Common myeloid progenitor, CD34-positive (primary cell): ENCODE measurements around the gene ABCA3.

Experiments
- CTCF ChIA-PET: fragments of 350-600 bp; sonication (Branson Sonifier 250); formaldehyde crosslinking; loops from one replicate; lab custom pipeline; 2021; ENCODE audit warnings: antibody characterized with exemption; lab: Charles Lee
- POLR2A ChIA-PET: fragments of 350-600 bp; sonication (Branson Sonifier 250); formaldehyde crosslinking; loops from one replicate; lab custom pipeline; 2021; ENCODE audit warnings: antibody characterized with exemption; lab: Charles Lee
- DNase-seq, 3 donors: peaks; one replicate each; pipeline versions ENCODE4 v3.0.0 to v3.0.0-alpha.2; 2013
- H3K27ac ChIP-seq, 2 experiments: 1 replicate in 1 of 2; 2 replicates in 1 of 2; pipeline ENCODE4 v1.7.0; 2013; ENCODE audit warnings: inconsistent platforms in 2 of 2, low read length in 2 of 2, mild to moderate bottlenecking in 2 of 2, low read depth in 1 of 2, moderate library complexity in 1 of 2; ENCODE audit not compliant: severe bottlenecking in 2 of 2, insufficient read depth in 1 of 2, poor library complexity in 1 of 2
- H3K27me3 ChIP-seq, 5 experiments: replicated peaks in 2 of 5; 1 replicate in 3 of 5; 2 replicates in 2 of 5; pipeline versions ENCODE4 v1.6.1 to v1.7.0; 2013; ENCODE audit warnings: low read length in 4 of 5, mild to moderate bottlenecking in 2 of 5, moderate library complexity in 2 of 5, inconsistent platforms in 1 of 5; ENCODE audit not compliant: insufficient read depth in 5 of 5, control insufficient read depth in 4 of 5
- H3K36me3 ChIP-seq, 4 experiments: 1 replicate in 2 of 4; 2 replicates in 2 of 4; pipeline versions ENCODE4 v1.6.1 to v1.7.0; 2013; ENCODE audit warnings: low read length in 3 of 4, control low read depth in 1 of 4, mild to moderate bottlenecking in 1 of 4; ENCODE audit not compliant: control insufficient read depth in 4 of 4, insufficient read depth in 4 of 4
- H3K4me1 ChIP-seq, 4 experiments: 1 replicate in 3 of 4; 2 replicates in 1 of 4; pipeline versions ENCODE4 v1.6.1 to v1.7.1; 2013; ENCODE audit warnings: low read length in 3 of 4, mild to moderate bottlenecking in 3 of 4, control low read depth in 1 of 4, inconsistent platforms in 1 of 4, moderate library complexity in 1 of 4; ENCODE audit not compliant: control insufficient read depth in 4 of 4, insufficient read depth in 4 of 4; ENCODE audit errors: control extremely low read depth in 1 of 4
- H3K4me3 ChIP-seq, 7 experiments: 1 replicate in 4 of 7; 2 replicates in 3 of 7; pipeline versions ENCODE4 v1.5.1 to v1.7.0; 2013; ENCODE audit warnings: mild to moderate bottlenecking in 7 of 7, low read length in 6 of 7, moderate library complexity in 6 of 7, inconsistent platforms in 2 of 7, low read depth in 2 of 7, control low read depth in 1 of 7; ENCODE audit not compliant: insufficient read depth in 4 of 7, control insufficient read depth in 1 of 7; ENCODE audit errors: extremely low read depth in 1 of 7
- H3K9me3 ChIP-seq, 5 experiments: 1 replicate in 4 of 5; 2 replicates in 1 of 5; pipeline versions ENCODE4 v1.6.1 to v1.7.1; 2013; ENCODE audit warnings: low read length in 4 of 5, mild to moderate bottlenecking in 2 of 5, inconsistent platforms in 1 of 5, low read depth in 1 of 5, moderate library complexity in 1 of 5; ENCODE audit not compliant: control insufficient read depth in 4 of 5, insufficient read depth in 2 of 5; ENCODE audit errors: control extremely low read depth in 1 of 5
- WGBS: methylation state at CpG from one replicate; pipeline ENCODE4 v1.1.5; 2013; ENCODE audit not compliant: insufficient coverage; 5-methylcytosine and 5-hydroxymethylcytosine counted together

Gene ABCA3

DNA sequence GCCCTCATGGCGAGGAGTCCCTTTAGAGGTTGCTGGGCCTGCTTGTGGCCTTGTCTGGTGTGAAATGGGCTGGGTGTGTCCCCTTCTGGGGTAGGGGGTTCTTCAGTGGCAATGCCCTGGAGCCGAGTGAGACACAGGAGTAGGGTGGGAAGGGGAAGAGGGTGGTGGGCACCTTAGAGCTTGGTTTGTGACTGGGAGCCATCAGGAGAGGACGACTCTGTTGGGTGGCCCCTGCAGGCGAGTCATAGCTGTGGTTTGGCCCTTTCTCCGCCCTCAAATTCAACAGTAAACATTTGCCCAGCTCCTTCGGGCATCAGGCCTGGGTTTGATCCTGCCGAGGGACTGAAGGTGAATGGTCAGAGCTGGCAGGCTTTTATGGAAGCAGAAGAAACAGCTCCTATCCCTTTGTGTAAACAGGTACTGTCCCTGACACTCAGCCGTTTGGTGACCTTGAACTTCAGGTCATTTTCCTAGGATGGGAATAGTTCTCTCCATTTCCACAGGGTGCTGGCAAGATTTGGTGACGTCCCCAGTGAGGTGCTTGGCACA, 114.2 kb downstream of the ABCA3 start:
- 94% methylated on average over 9 of the region's 9 CpGs for WGBS
- no peaks in the 10 kb centered on the region for H3K9me3 ChIP-seq

More for the DNA sequence above, 114.2 kb downstream of the ABCA3 start:
- no peak overlapping the region for H3K4me3 ChIP-seq
- H3K4me1 ChIP-seq, result peaks cover 0 to 15% (median 14%) of the 10 kb centered on the region in 4 experiments
- peaks cover 3 to 47% (median 25%) of the 10 kb centered on the region in 4 experiments for H3K36me3 ChIP-seq
- no peak for DNase-seq
- POLR2A ChIA-PET, result no interaction called here
- CTCF ChIA-PET, result interaction anchor here (1.0 to 1.9 kb wide), 4 partner anchors 10 to 86 kb away, joined by 5 to 7 read pairs (median 6); partner anchors contain the start of genes DNASE1L2 and ECI1
- no peaks in the 10 kb centered on the region for H3K27me3 ChIP-seq
- no peak overlapping the region for H3K27ac ChIP-seq
